ENCODE measurements around the gene TEX264.

GRCh38 chr3:51678186-51678585 lies 7.1 kb downstream of the TEX264 start:
- TF ChIP-seq CTCF (IDR thresholded peaks at IDR 0.05; ENCODE audit: poor library complexity) (no peak), EZH2 (IDR thresholded peaks at IDR 0.05; ENCODE audit: borderline replicate concordance) (no peak)
